CD4-positive, alpha-beta T cell treated with Interleukin-15 for 1 hour (primary cell): ENCODE data around the gene ABCF2.
A peak's percentile ranks its signal among the peaks of the same experiment; 100 is the strongest.

ENCODE experiments used
- DNase-seq: peaks from one replicate; pipeline ENCODE4 v3.0.0-alpha.2; 2020

ABCF2 gene

DNA sequence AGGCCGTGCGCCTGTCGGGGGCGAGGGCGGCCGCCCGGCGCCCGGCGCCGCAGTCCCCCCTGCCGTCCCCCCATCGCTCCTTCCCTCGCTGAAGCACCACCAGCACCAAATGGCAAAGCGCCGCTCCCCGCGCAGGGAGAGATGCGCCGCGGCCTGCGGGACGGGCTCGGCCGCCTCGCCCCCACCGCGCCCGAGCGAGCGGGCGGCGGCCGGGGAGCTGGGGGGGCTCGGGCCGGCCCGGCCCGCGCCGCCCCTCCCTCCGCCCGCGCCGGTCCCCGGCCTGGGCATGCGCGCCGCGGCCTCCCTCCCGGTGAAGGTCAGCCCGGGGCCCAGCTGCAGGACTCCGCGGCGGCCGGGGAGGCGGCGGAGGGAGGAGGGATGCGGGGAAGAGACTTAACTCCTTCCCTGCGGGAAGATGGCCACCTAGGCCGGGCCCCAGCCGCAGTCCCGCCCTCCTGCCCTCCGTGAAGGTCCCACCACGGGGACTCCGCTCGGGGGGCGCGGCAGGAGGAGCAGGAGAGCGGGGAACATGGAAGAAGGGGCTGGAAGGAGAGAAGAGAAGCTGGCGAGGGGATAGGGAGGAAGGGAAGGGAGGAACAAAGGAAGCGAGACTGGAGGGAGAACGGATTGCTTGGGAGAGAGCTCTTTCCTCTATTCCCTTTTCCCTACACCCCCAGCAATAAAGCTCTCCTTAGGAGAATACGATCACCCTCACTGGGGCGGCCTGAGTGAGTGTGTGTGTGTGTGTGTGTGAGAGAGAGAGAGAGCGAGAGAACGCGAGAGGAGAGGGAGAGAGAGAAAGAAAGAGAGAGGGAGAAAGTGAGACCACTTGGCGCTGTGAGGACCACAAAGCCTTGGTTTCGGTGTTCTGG lies 24.9 kb upstream of the ABCF2 start:
- no peak for DNase-seq

DNA sequence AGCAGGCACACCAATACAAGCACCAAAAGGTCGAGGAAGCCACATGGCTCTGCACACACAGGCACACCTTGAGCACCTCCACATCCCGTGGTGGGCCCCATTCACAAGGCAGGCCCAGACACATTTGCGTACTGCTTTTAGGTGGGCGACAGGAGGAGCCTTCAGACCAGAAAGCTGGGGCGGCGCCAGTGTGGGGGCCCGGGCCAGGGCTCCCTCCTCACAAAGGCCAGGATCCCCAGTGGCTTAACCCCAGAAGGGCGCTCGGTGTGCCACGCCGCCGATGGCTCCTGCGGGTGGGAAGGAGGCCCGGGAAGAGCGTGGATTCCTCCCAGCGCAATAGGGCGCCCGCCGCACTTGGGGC lies 24.3 kb upstream of the ABCF2 start:
- DNase-seq = no peak

DNA sequence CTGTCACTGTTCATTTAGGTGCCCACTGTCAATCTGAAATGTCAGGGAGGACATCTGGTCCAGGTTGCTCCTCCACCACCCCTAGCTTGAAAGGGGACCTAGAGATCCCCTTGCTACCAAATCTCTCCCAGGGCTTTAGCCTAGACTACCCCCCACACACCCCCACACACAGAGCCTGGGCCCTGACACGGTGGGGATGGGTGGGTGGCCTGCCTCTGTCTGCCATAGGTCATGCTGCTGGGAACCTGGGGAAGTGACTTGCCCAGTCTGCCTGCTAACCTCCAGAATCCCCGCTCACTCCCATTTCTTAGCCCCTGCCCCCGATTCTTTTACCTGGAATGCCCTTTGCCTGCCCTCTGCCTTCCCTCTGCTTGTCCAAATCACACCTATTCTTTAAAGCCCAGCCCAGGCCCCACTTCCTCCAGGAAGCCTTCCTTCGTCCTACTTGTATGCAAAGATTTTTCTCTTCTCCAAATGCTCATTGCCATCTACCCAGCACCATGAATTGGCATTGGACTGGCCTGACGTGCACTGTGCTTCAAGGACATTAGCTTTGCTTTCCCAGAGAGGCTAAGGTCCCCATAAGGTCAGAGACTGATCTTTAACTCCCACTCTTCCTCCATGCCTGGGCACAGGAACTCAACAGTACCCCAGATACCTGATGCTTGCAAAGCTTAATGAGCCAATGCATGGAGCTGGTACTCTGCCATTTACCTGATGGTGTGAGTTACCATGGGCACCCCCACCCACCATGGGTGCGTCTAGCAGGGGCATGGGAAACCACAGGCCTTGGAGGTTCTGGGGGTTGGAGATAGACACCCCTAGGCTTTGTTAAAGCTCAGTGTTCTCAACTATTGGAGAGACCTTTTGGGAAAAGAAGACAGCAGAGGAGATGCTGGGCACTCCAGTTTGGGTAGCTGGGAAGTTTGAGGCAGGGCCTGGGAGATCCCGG lies 23.5 kb upstream of the ABCF2 start:
- no peak for DNase-seq

DNA sequence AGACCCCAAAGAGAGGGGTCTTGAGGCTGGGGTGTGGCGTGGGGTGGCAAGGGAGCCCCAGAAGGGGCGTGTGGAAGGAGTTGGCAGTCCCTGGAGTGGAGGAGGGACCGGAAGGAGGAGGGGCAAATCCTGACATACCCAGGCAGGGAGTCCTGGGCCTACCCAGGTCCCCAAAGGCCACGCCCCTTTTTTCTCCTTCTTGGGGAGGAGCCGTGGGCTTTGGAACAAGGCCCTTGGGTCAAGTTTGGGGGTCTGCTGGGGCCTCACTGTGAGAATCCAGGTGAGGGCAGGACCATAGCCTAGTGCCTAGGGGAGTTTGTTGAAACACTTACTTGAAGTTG lies 22.7 kb upstream of the ABCF2 start:
- DNase-seq = no peak

DNA sequence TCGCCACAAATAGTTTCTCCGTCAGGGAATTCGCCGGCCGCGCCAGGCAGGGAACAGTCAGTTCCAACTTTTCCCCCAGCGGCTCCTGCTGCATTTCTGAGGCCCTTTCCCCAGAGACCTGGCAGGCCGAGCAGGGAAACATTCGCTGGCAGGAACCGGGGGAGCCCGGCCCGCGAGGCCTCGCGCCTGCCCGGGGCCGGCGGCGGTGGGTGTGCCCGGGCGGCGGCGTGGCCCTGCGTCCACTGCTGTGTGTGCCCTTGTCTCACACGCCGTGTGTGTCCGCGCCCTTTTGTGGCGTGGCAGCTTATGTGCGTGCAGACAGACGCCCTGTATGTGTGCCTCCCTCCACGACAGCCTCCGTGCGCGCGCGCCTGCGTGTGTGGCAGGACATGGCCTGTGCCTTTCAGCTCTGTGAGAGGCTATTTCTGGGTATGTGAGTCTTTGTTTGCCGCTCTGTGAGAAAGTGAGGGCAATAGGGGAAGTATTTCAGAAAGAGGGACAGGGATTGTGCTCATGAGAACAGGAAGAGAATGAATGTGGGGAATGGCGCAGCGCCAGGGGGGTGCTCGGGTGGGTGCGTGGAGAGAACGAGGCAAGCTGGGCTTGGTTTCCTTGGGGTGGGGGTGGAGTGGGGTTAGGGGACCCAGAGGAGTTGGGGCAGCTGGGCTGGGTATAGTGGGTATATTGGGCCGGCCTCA lies 22.2 kb upstream of the ABCF2 start:
- DNase-seq = no peak

DNA sequence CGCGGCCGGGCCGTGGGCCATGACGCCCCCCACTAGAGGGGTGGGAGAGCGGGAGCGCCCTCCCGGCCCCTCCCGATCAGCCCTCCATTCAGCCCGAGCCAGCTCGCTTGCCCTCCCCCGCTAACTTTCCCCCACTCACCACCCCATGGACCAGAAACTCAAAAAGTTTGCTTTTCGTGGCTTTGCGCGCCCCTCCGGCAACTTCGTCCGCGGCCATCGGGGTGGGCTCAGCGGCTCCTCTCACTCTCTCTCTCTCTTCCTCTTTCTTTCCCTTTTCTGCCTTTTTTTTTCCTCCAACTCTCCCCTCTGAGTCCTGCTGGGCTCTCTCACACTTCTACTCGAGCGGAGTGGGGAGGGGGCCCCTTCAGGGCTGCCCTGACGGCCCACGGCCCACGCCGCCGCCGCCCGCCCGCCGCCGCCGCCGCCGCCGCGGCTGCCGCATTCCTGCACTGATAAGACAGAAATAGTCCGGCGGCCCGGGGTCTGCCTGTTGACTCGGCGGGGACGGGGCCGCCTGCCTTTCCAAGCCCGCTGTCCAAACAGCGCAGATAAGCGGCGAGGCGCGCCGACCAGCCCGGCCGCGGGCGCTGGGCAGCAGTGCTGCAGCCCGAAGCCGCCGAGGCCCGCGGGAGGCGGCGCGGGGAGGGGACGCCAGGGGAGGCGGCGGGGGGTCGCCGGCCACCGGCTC lies 21.5 kb upstream of the ABCF2 start, which contains the start of gene SMARCD3:
TSS of gene SMARCD3 (minus strand) at position 349 of the 688 bp plus-strand sequence. CDS start at position 217, 132 bp downstream.
- no peak for DNase-seq

DNA sequence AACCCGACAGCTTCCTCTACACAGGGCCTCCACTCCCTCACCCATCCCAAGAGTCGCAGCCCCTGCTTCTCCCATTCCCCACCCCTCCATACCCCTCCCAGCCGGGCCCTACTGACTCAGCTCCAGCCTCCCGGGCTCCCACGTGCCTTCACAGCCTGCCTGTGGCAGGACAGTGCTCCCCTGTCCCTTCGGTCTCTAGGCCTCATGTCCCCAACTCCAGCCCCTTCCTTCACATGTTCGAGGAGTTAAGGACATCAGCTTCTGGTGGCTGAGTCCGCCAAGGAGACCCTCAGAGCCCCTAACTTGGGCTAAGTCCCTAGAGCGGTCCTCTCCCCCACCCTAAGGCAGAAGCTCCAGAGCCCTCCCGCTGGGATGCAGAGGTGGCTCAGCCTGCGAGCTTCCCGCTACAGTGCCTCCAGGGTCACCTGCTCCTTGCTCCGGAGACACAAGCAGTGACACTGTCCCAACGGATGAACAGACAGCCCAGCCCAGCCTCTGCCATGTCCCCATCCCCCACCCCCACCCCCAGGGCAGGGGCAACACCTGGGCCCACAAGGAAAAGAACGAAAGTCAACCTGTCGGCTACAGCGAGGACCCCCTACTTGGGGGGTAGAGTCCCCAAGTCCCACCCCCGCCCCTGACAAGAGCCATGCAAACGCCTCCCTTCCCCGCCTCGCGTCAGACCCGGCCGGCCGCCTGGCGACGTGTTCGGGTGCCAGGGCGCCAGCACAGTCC lies 20.8 kb upstream of the ABCF2 start:
- DNase-seq = no peak

DNA sequence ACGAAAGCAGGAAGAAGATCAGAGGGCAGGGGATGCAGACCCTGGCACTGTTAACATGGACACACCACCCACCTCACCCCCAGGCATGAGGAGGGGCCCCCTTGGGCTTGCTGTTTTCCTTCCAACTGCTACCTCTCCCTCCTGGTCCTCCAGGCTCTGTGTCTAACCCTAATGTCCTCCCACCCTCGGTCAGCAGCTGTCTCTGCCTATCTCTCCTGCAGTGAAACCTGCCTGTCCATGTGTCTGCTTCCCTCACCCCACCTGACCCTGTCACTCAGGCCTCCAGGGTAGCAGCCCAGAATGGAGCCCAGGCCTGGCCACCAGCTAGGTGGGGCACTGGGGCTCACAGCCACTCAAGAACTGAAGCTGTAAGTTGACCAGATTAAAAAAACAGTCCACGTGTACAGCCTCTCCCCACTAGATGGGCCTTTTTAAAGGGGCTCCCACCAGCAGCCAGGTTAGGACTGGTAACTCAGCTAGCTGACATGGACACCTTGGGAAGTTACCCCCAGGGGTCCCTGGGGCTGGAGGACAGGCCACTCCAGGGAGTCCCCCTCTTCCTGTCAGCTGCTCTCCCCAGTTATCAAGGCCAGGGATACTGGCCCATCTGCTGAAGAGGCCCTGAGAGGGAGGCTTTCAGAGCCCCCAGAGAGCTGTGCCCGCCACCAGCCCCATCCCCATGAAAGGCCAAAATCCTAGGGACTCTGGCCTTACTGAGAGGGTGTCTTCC lies 20.0 kb upstream of the ABCF2 start:
- DNase-seq = no peak

DNA sequence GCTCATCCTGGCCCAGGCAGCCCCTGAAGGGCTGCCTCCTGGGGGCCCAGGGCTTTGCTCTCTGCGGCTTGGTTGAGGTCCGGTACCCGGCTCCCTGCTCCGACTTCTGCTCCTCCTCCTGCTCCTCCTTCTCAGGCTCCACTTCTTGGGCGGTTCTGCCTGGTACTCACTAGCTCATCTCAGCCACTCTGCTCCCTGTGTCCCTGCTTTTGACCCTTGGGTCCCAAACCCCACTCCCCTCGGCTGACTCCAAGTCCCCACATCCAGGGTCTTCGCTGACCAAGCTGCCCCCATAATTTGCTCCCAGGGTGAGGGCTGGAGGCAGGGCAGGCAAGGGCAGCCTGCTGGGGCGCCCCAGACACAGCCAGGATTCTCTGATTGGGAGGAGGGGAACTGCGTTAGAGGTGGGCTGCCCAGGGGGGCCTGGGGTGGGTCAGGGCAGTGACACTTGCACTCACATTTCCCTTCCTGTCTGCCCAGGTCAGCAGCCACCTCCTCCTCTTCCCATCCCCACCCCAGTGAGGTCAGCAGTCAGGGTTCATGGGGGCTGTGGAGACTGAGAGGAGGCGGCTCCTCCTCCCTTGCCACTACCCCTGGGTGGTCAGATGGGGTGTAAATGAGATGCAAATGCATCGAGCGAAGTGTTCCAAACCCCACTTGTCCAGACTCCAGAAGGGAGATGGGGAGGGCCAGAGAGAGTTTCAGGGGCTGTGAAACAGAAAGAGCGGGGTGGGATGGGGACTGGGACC lies 19.3 kb upstream of the ABCF2 start:
- DNase-seq = no peak

DNA sequence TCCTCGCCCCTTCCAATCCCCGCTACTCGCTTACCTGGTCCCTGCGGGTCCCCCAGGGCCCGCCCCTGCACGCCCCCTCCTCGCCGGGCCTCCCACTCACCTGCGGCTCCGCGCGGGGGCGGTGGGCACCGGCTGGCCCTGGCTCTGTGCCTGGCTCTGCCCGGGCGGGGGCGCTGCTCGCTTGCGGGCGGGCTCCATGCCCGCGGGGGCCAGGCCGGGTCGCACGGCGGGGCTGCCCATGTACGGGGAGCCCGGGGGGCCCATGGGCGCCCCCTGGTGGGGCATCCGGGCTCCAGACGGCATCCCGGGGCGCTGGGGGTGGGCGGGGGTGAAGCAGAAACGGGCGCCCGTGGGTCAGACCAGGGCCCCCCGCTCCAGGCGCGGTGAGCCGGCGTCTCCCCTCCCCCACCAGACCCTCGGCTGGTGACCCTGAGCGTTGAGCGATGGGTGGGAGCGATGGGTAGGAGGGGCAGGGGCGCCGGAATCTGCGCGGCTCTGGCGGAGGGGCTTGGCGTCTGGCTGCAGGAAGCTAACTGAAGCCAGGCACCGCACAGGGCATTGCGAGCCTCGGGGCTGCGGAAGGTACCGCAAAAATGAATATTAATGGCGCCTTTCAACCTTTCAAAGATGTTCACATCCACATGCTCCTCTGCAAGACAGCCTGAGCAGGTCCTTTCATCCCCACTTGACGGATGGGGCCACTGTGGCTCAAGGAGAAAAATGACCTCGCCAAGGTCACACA lies 18.5 kb upstream of the ABCF2 start:
- peak; percentile 73 for DNase-seq

DNA sequence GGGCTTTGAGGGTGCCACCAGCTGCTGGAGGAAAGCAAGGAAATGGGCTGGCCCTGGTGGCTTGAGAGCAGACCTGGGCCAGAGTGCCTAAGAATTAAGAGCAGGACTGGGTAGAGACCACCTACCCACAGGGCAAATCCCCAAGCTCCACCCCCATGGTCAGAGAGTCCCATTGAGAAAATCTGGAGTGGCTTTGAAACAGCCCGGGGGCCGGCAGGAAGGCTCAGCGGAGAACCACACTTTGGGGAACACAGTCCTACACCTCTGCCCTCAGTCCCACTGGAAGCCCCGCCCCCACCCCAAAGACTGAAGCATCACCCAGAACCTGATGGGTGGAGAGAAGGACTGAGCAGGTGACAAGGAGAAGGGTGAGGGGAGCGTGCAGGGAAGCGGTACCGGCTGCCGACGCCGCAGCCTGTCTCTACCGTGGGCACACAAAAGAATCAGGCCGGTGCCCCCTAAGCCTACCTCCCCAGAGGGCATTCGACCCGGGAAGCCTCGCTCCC lies 17.9 kb upstream of the ABCF2 start:
- DNase-seq = no peak

DNA sequence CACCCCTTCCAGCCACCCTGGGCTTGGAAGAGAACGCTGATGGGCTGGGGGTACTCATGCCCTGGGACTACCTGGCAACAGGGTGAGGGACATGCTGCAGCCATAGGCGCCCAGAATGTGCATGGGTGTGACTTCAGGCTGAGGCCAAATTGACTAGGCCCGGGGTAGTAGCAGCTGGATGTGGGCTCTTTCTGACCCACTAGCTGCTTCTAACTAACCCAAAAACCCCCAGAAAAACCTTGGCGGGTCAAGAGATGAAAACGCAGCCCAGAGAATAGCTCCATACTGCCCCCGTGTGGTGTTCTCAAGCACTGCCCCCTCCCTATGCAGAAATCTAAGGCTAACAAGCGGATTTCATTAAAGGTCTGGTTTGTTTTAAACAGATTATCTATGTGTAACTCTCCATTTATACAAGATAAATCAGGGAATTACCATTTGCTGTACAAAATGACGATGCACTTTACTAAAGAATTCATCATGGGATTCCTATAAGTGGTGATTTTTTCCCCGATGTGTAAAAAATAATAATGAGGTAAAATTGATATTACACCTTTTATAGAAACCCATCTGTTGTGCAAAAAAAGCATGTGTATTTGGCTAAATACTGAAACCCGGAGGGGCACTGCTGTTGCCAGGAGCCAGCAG lies 17.3 kb upstream of the ABCF2 start:
- DNase-seq = peak; percentile 51

DNA sequence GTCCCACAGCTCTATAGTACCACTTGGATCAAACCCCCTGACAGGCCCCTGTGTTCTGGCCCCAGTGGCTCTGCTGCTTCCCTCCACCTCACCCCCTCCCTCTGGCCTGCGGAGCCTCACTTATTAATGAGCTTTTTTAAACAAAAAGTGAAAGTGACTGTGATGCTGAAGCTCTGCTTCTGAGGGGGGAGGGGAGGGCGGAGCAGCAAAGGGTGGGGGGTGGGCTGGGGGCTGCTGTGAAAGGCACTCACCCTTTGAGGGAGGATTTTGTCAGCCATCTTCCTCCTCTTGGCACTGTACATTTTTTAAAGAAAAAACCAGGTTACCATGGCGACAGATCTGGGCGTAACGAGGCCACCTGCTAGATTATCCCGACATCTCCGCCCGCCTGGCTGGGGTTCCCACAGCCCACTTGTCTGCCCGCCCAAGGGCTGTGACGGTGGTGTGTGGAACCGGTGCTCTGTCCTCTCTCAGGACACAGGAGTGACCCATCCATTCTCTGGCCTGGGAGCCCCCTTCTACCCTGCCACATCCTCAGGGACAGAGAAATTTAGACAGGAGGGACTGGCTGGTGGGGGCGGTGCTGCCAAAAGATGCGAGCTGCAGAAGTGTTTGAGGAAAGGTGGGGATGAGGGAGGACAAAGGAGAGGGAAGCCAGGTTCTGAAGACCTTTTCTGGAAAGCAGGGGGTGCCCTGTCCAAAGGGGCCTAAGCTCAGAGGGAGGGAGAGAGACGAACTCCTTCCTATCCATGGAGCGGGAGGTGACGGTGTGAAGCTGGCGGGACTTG lies 16.6 kb upstream of the ABCF2 start:
- DNase-seq = peak; percentile 52

DNA sequence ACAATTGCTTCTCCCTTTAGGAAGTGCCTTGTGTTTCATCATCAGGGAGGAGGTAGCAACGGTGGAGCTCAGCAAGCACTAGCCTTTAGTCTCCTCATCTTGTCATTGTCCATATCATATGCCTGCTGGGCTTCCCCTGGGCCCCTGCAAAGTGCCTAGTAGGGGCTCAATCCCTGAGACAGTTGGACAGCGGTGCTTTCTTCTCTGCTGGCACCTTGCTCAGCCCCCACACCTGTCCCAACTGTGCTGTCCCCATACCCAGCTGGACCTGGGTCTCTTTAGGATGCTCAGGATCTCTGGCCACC lies 16.0 kb upstream of the ABCF2 start:
- DNase-seq = no peak

DNA sequence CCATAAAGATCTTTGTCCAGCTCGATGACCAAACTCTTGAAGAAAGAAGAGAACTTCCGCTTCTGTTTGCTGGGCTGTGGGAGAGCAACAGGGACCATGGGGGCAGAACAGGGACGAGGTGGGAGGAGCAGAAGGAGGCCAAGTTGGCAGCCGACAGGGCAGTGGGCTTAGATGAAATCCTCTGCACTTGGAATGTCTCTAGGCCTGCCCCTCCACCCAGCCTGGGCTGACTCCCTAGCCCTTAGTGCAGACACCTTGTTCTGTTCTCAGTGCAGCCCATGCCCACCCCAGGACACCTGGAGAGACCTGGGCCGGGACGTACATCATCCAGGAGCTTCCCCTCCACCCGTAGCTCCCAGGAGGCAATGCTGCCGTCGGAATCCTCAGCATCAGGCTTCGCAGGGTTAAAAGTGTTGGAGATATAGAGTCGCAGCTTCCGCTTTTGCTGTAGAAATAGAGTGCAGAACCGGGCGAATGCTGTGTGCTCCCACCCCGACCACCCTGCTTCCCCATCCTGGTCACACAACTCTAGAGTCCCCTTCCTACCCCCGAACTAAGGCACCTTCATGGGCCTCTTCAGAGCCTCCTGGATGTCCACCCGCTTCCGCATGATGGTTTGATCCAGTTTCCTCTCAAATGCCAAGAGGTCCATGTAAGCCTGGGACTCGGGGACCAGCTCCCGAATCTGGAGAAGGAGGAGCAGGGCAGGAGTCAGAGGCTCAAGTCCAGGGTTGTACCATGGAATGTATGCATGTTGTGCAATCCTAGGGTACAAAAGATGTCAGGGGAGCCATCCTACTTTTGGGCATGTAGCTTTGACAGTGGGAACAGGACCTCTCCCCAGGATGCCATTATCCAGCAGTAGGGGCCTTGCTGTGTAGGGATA lies 15.4 kb upstream of the ABCF2 start:
- no peak for DNase-seq

DNA sequence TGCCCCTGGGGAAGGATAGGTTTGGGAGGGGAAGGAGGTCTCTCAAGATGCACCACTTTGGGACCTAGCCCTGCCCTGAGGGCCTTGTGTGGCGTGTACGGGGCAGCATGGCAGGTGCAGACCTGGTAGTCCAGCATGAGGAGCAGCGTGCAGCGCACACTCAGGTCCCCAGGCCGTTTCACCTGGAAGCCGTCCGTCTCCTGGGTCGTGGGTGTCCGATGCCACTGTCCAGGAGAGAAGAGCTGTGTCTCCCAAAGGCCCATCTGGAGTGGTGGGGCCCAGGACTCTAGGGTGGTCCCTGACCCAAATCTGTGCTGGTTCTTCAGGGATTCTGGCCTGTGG lies 14.7 kb upstream of the ABCF2 start:
- no peak for DNase-seq
